ENCODE measurements around the gene MSL3. TPM values are rescaled to one million over a fixed set of nuclear protein-coding genes. Genes with fewer than 3 reads are reported as not detected.

The MSL3 gene
- total RNA-seq, 1 experiment from 2014 or later: 13.4 TPM

- POLR2A ChIA-PET: no interaction called here
- CTCF ChIA-PET: no interaction called here
- H3K27ac Mint-ChIP-seq: no peak overlapping the region
- TF ChIP-seq NFYB (CRISPR knock-in tag; conservative IDR thresholded peaks at IDR 0.05; ENCODE audit: low read depth) (no peak), ZNF425 (CRISPR knock-in tag; conservative IDR thresholded peaks at IDR 0.05) (no peak), ESRRA (CRISPR knock-in tag; IDR thresholded peaks at IDR 0.05; ENCODE audit: borderline replicate concordance) (no peak), MLX (CRISPR knock-in tag; IDR thresholded peaks at IDR 0.05) (no peak), NFATC4 (CRISPR knock-in tag; IDR thresholded peaks at IDR 0.05) (no peak)
- H3K4me3 Mint-ChIP-seq: no peak overlapping the region
- ATAC-seq (no peak), DNase-seq (ENCODE audit: low spot score) (no peak)
- H3K4me1 Mint-ChIP-seq: no peaks in the 10 kb centered on the region
- no peaks in the 10 kb centered on the region for H3K36me3 Mint-ChIP-seq
- H3K27me3 Mint-ChIP-seq (ENCODE audit: low read depth): no peaks in the 10 kb centered on the region
- no peaks in the 10 kb centered on the region for H3K9me3 Mint-ChIP-seq
These were observed 23.1 kb downstream of the MSL3 start for GRCh38 chrX:11781133-11781532.

GRCh38 chrX:11781734-11782370 lies 23.8 kb downstream of the MSL3 start:
- Mint-ChIP-seq H3K9me3 (no peaks in the 10 kb centered on the region), H3K4me1 (no peaks in the 10 kb centered on the region), H3K4me3 (no peak overlapping the region), H3K27ac (no peak overlapping the region), H3K27me3 (ENCODE audit: low read depth) (no peaks in the 10 kb centered on the region), H3K36me3 (no peaks in the 10 kb centered on the region)
- POLR2A ChIA-PET: no interaction called here
- CTCF ChIA-PET: interaction anchor here (0.6 kb wide), 1 partner anchor 104 kb away, joined by 3 read pairs; no protein-coding TSS in a partner anchor
- DNase-seq (ENCODE audit: low spot score): peak; percentile 10
- TF ChIP-seq HMGXB4 (CRISPR knock-in tag; IDR thresholded peaks at IDR 0.05) (no peak), TEAD4 (CRISPR knock-in tag; IDR thresholded peaks at IDR 0.05) (no peak), ZNF263 (CRISPR knock-in tag; IDR thresholded peaks at IDR 0.05; ENCODE audit: low read depth) (no peak), MAX (CRISPR knock-in tag; IDR thresholded peaks at IDR 0.05) (no peak), ATF6 (CRISPR knock-in tag; IDR thresholded peaks at IDR 0.05) (no peak), ATF2 (CRISPR knock-in tag; IDR thresholded peaks at IDR 0.05; ENCODE audit: borderline replicate concordance, low read depth) (no peak), SP1 (CRISPR knock-in tag; conservative IDR thresholded peaks at IDR 0.05) (no peak), STAT6 (CRISPR knock-in tag; conservative IDR thresholded peaks at IDR 0.05; ENCODE audit: low read depth) (no peak), E2F4 (CRISPR knock-in tag; IDR thresholded peaks at IDR 0.05; ENCODE audit: borderline replicate concordance, low read depth) (no peak)
- peak; percentile 44; the same call in 1 of the 2 replicates for ATAC-seq
